ENCODE data around the gene CCDC92.

DNA sequence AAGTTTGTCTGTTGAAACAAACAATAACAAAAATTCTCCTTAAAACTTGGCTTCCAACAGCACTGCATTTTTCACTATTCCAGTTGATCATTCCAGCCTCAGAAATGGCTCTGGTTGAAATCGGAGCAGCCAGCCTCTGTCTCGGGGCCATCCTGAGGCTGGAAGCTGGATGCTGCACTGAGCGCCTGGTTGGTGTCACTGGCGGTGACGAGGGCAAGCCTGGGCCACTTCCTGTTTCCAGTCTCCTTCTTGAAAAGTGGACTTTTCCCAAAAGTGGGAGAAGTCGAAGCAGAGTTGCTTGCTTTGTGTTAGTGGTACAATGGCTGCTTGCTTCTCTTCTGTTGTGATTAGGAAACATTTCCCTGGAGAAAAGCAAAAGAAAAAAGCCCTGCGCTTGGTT lies 48.7 kb downstream of the CCDC92 start:
- no peak for TF ChIP-seq POLR2AphosphoS5 (IDR thresholded peaks at IDR 0.05; ENCODE audit: borderline replicate concordance, low read depth, low read length)
- TF ChIP-seq EZH2 (IDR thresholded peaks at IDR 0.05): no peak

Data from SK-N-MC (cell line).